Peyer's patch (tissue), 4 donors: ENCODE results near the gene KCNJ2. TPM values are rescaled to one million over a fixed set of nuclear protein-coding genes. Genes with fewer than 3 reads are reported as not detected.

Experiments used
- DNase-seq, 3 donors: peaks; one replicate each; pipeline ENCODE4 v3.0.0-alpha.2; 2017 to 2019
- H3K27ac ChIP-seq, 4 donors: fragments of 200-600 bp; sonication (generic); one replicate each; pipeline ENCODE4 v1.5.1; 2016 to 2019
- H3K27me3 ChIP-seq, 2 donors: fragments of 200-600 bp; sonication (generic); one replicate each; pipeline ENCODE4 v1.5.1; 2019
- H3K36me3 ChIP-seq, 3 donors: fragments of 200-600 bp; sonication (generic); one replicate each; pipeline ENCODE4 v1.5.1; 2016 to 2019
- H3K4me1 ChIP-seq, 4 donors: fragments of 200-600 bp; sonication (generic); one replicate each; pipeline ENCODE4 v1.5.1; 2016 to 2019
- H3K4me3 ChIP-seq, 4 donors: fragments of 200-600 bp; sonication (generic); 1 replicate in 3 of 4; 2 replicates in 1 of 4; pipeline ENCODE4 v1.5.1; 2016 to 2019; ENCODE audit warnings: mild to moderate bottlenecking in 1 of 4
- H3K9me3 ChIP-seq, 4 donors: fragments of 200-600 bp; sonication (generic); one replicate each; pipeline ENCODE4 v1.5.1; 2016 to 2019; ENCODE audit warnings: mild to moderate bottlenecking in 1 of 4
- CTCF ChIP-seq, 6 experiments: fragments of 450-650 bp in 4 of 6; fragments of 200-600 bp in 2 of 6; sonication (generic) in 1 of 6; IDR thresholded peaks; one replicate each; pipeline ENCODE4 v1.5.1; 2017 to 2019; ENCODE audit warnings: antibody characterized with exemption in 6 of 6, mild to moderate bottlenecking in 3 of 6, moderate library complexity in 1 of 6
- POLR2A ChIP-seq, 2 donors: fragments of 450-650 bp; IDR thresholded peaks; one replicate each; pipeline ENCODE4 v1.5.1; 2017; ENCODE audit warnings: antibody characterized with exemption in 2 of 2, mild to moderate bottlenecking in 2 of 2, moderate library complexity in 2 of 2
- total RNA-seq, 4 donors: library from RNA; depleted of rRNA; stranded (reverse); fragments of >200 nt; gene quantifications; one replicate each; pipeline ENCODE4 v1.1.0, GENCODE V29; 2016

Gene KCNJ2
- total RNA-seq, 4 donors from 2014 or later: 0.70 to 7.4 (median 3.0) TPM

GRCh38 chr17:70168044-70168976, 1.0 kb upstream of the KCNJ2 start:
- peak in 2 of 3 donors; percentile 73 to 76 for DNase-seq
- Histone ChIP-seq H3K27ac (peak overlapping the region; percentile 36 to 89 (median 68)), H3K4me3 (peak overlapping the region; percentile 35 to 86 (median 54)), H3K9me3 (no peaks in the 10 kb centered on the region), H3K36me3 (no peaks in the 10 kb centered on the region), H3K4me1 (peaks cover 0 to 11% (median 0%) of the 10 kb centered on the region in 4 donors), H3K27me3 (no peaks in the 10 kb centered on the region)
- no peak for TF ChIP-seq POLR2A (IDR thresholded peaks at IDR 0.05)
- TF ChIP-seq CTCF (IDR thresholded peaks at IDR 0.05): peak in 4 of 6 experiments; percentile 35 to 63 (median 62)

DNA sequence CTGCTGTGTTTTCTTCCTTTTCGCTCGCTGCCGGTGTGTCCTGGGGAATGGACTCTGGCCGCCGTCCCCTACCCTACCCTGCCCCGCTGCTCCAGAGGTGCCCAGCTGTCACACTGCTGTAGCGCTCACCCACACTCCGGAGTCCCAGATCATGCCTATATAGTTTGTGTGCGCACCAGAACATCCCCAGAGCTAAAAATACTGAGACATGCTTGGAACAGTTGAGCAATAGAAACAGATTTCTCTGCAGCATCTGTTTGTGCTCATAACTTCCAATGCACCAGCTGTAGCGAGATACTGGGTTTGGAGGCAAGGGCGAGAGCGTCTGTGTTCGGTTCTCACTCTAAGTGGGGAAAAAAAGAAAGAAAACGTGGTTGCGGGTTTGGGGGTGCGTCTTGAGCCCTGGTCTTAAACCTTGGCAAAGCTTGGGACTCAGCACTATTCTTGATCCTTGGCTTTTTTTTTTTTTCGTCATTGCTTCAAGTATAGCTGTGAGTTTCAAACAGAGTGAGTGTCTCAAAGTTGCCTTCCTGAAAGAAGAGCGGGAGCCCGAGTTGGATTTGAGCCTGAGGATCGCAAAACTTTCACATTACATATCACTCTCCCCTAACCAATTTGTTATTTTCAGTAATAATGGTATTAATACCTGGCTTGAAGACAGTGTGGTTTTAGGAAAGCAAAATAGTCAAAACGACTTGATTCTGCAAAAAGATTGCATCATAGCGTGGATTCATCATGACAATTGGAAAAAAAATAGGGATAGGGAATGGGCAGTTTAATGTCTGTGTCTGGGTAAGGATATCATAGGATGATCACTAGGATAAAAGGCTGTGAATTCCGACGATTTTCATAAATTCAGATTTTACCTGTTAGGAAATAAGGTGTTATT, 621 bp downstream of the KCNJ2 start:
- Histone ChIP-seq H3K27ac (peak overlapping the region in 3 of 4 donors; percentile 49 to 89 (median 82)), H3K36me3 (peaks cover 0 to 3% (median 0%) of the 10 kb centered on the region in 3 donors), H3K27me3 (no peaks in the 10 kb centered on the region), H3K4me1 (peaks cover 0 to 11% (median 0%) of the 10 kb centered on the region in 4 donors), H3K9me3 (no peaks in the 10 kb centered on the region), H3K4me3 (peak overlapping the region; percentile 35 to 86 (median 54))
- TF ChIP-seq POLR2A (IDR thresholded peaks at IDR 0.05) (no peak), CTCF (IDR thresholded peaks at IDR 0.05) (no peak)
- no peak for DNase-seq

GRCh38 chr17:70171159-70171558, 1.8 kb downstream of the KCNJ2 start:
- H3K4me3 ChIP-seq: peak overlapping the region in 1 of 4 donors; percentile 86
- peaks cover 0 to 11% (median 0%) of the 10 kb centered on the region in 4 donors for H3K4me1 ChIP-seq
- TF ChIP-seq CTCF (IDR thresholded peaks at IDR 0.05): no peak
- TF ChIP-seq POLR2A (IDR thresholded peaks at IDR 0.05): no peak
- H3K27me3 ChIP-seq: no peaks in the 10 kb centered on the region
- H3K9me3 ChIP-seq: no peaks in the 10 kb centered on the region
- DNase-seq: no peak
- peaks cover 0 to 15% (median 0%) of the 10 kb centered on the region in 3 donors for H3K36me3 ChIP-seq
- no peak overlapping the region for H3K27ac ChIP-seq

DNA sequence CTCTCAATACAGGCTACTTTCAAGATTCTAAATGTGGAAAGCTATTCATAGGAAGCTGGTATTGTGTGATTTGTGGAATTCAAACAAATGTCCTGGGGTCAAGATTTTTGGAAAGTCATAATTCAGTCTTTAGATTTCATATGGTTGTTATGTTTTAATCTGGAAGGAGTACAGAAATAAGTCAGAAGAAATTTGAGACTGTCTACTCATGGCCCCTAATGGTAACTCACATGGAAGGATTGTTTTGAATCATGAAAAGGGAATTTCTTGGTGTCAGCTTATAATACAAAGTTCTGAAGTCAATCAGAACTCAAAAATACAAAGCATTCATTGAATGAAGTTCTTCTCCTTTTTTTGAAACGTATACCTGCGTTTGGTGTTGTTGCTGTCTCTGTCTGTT, 3.1 kb downstream of the KCNJ2 start:
- H3K27me3 ChIP-seq: no peaks in the 10 kb centered on the region
- peaks cover 0 to 11% (median 0%) of the 10 kb centered on the region in 4 donors for H3K4me1 ChIP-seq
- H3K4me3 ChIP-seq: no peak overlapping the region
- no peak overlapping the region for H3K27ac ChIP-seq
- H3K36me3 ChIP-seq: peaks cover 0 to 16% (median 0%) of the 10 kb centered on the region in 3 donors
- no peaks in the 10 kb centered on the region for H3K9me3 ChIP-seq
- DNase-seq: no peak
- TF ChIP-seq POLR2A (IDR thresholded peaks at IDR 0.05) (no peak), CTCF (IDR thresholded peaks at IDR 0.05) (no peak)

DNA sequence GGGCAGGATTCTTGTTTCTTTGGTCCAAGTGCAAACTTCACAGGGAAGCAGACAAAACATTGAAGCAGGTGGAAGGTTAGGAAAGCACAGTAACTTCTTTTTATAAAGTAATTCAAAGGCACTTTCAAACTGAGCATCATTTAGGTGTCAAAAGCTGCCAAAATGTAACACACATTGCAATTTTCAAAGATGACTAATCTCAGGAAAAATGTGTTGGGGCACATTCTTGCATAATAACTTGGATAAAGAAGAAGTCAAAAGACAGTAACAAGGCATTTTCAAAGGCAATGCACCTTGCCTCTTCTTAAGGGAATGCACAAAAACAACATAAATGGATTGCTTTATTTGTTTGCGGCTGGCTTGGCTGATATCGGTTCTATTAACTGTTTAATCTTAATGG, 3.6 kb downstream of the KCNJ2 start:
- no peaks in the 10 kb centered on the region for H3K27me3 ChIP-seq
- H3K36me3 ChIP-seq: peaks cover 0 to 16% (median 0%) of the 10 kb centered on the region in 3 donors

More for the DNA sequence above, 3.6 kb downstream of the KCNJ2 start:
- TF ChIP-seq POLR2A (IDR thresholded peaks at IDR 0.05) (no peak), CTCF (IDR thresholded peaks at IDR 0.05) (no peak)
- Histone ChIP-seq H3K4me1 (peaks cover 0 to 11% (median 0%) of the 10 kb centered on the region in 4 donors), H3K27ac (no peak overlapping the region), H3K4me3 (no peak overlapping the region), H3K9me3 (no peaks in the 10 kb centered on the region)
- DNase-seq: no peak
